A673 (cell line): ENCODE measurements around the gene DHRSX. TPM values are rescaled to one million over a fixed set of nuclear protein-coding genes. Genes with fewer than 3 reads are reported as not detected.
"Not testable (repeated sequence)": the region's sequence is repeated elsewhere in the genome, so short reads cannot be mapped to it uniquely, and the experiment has no call there.

Source experiments
- BruUV-seq: library from RNA; stranded (reverse); fragments of 400-500 nt; replicated peaks from 2 replicates; lab custom pipeline; 2021; lab: Mats Ljungman, UMichigan
- CTCF ChIA-PET: fragments of 300-600 bp; sonication (Branson Sonifier 250); formaldehyde crosslinking; loops from one replicate; lab custom pipeline; 2022; ENCODE audit warnings: antibody characterized with exemption; lab: Charles Lee
- POLR2A ChIA-PET: fragments of 300-600 bp; sonication (Branson Sonifier 250); formaldehyde crosslinking; loops from one replicate; lab custom pipeline; 2022; ENCODE audit warnings: antibody characterized with exemption; ENCODE audit not compliant: low non-redundant PET; lab: Charles Lee
- DNase-seq: peaks from one replicate; pipeline ENCODE4 v3.0.0-alpha.2; 2015; ENCODE audit warnings: low spot score
- H3K27ac ChIP-seq: fragments of 200-600 bp; sonication (generic); 2 replicates; pipeline ENCODE4 v1.5.1; 2016; ENCODE audit warnings: mixed run types, low read depth, mild to moderate bottlenecking, mixed read lengths, antibody characterized with exemption, low read length; ENCODE audit not compliant: poor library complexity, severe bottlenecking
- H3K27me3 ChIP-seq: fragments of 200-600 bp; sonication (generic); replicated peaks from 2 replicates; pipeline ENCODE4 v1.6.1; 2017; ENCODE audit warnings: mixed run types, low read depth, mild to moderate bottlenecking, mixed read lengths, antibody characterized with exemption, low read length; ENCODE audit not compliant: insufficient read depth, poor library complexity
- H3K36me3 ChIP-seq: fragments of 200-600 bp; sonication (generic); 2 replicates; pipeline ENCODE4 v1.6.1; 2016; ENCODE audit warnings: mixed run types, mild to moderate bottlenecking, mixed read lengths, antibody characterized with exemption, low read length; ENCODE audit not compliant: insufficient read depth, poor library complexity, severe bottlenecking
- H3K4me1 ChIP-seq: fragments of 200-600 bp; sonication (generic); 2 replicates; pipeline ENCODE4 v1.6.1; 2017; ENCODE audit warnings: mixed run types, mild to moderate bottlenecking, mixed read lengths, antibody characterized with exemption, low read length; ENCODE audit not compliant: insufficient read depth, poor library complexity, severe bottlenecking
- H3K4me3 ChIP-seq: fragments of 200-600 bp; sonication (generic); 2 replicates; pipeline ENCODE4 v1.5.1; 2016; ENCODE audit warnings: low read depth, mixed run types, mild to moderate bottlenecking, mixed read lengths, low read length; ENCODE audit not compliant: poor library complexity, severe bottlenecking
- H3K9me3 ChIP-seq: fragments of 200-600 bp; sonication (generic); 2 replicates; pipeline ENCODE4 v1.6.1; 2016; ENCODE audit warnings: mixed run types, low read depth, mild to moderate bottlenecking, mixed read lengths, antibody characterized with exemption, low read length; ENCODE audit not compliant: poor library complexity, severe bottlenecking
- CTCF ChIP-seq: fragments of 300-800, 200-600 bp; sonication (generic); conservative IDR thresholded peaks from 2 replicates; pipeline ENCODE4 v1.5.1; 2017; ENCODE audit warnings: low read depth, mild to moderate bottlenecking, antibody characterized with exemption, low read length, moderate library complexity, mixed read lengths
- EZH2 ChIP-seq: fragments of 200-600 bp; sonication (generic); IDR thresholded peaks from 2 replicates; pipeline ENCODE4 v1.6.1; 2017; ENCODE audit warnings: borderline replicate concordance, low read depth, mild to moderate bottlenecking, mixed read lengths, antibody characterized with exemption, low read length; ENCODE audit not compliant: poor library complexity, severe bottlenecking
- intact Hi-C: fragments of 100-400 bp; cut with micrococcal nuclease; formaldehyde crosslinking; loops from one replicate; pipeline ENCODE4 v1.10.0; 2022; ENCODE audit not compliant: unreplicated experiment
- total RNA-seq: library from RNA; stranded (reverse); gene quantifications from 2 replicates; pipeline ENCODE4 v1.2.3, GENCODE V29; 2021

DHRSX gene
- total RNA-seq, 1 experiment from 2014 or later: 30.2 TPM

GRCh38 chrX:2369206-2369605 lies 131.6 kb downstream of the DHRSX start:
- Histone ChIP-seq H3K4me3 (no peak overlapping the region), H3K36me3 (no peaks in the 10 kb centered on the region), H3K9me3 (no peaks in the 10 kb centered on the region), H3K4me1 (no peaks in the 10 kb centered on the region), H3K27ac (no peak overlapping the region), H3K27me3 (no peaks in the 10 kb centered on the region)
- no peak for DNase-seq
- POLR2A ChIA-PET: no interaction called here
- TF ChIP-seq CTCF (no peak), EZH2 (no peak)
- intact Hi-C loops: no loop called here
- no TSS peak for BruUV-seq
- CTCF ChIA-PET: no interaction called here

GRCh38 chrX:2360731-2361130 lies 140.0 kb downstream of the DHRSX start:
- no peaks in the 10 kb centered on the region for H3K4me1 ChIP-seq
- no peak overlapping the region for H3K4me3 ChIP-seq
- CTCF ChIA-PET: no interaction called here
- H3K36me3 ChIP-seq: no peaks in the 10 kb centered on the region
- no TSS peak for BruUV-seq
- no peak overlapping the region for H3K27ac ChIP-seq
- H3K9me3 ChIP-seq: no peaks in the 10 kb centered on the region
- POLR2A ChIA-PET: no interaction called here
- TF ChIP-seq CTCF: no peak
- no peak for TF ChIP-seq EZH2
- DNase-seq: no peak
- H3K27me3 ChIP-seq: no peaks in the 10 kb centered on the region
- intact Hi-C loops: no loop called here

GRCh38 chrX:2359522-2359921 lies 141.3 kb downstream of the DHRSX start:
- H3K9me3 ChIP-seq, H3K4me1 ChIP-seq, H3K27me3 ChIP-seq, H3K36me3 ChIP-seq, H3K27ac ChIP-seq, CTCF ChIA-PET, DNase-seq, POLR2A ChIA-PET, intact Hi-C loops, BruUV-seq, H3K4me3 ChIP-seq: not testable (repeated sequence)
